Activated CD8-positive, alpha-beta memory T cell treated with anti-CD3 and anti-CD28 coated beads for 36 hours (primary cell): ENCODE measurements around the gene RPRML. TPM values are rescaled to one million over a fixed set of nuclear protein-coding genes. Genes with fewer than 3 reads are reported as not detected.

Experiments used
- total RNA-seq, 2 experiments: library from RNA; stranded (reverse); gene quantifications; one replicate each; pipeline ENCODE4 v1.2.3, GENCODE V29; 2021

RPRML gene
- total RNA-seq, 2 experiments from 2014 or later = not detected

Other genes with a start within 250 kb of the RPRML start
- gene WNT3, start 160.6 kb downstream of the RPRML start, total RNA-seq = under 1 TPM in 1 of 2 experiments, not detected in 1; 0.10 TPM
- gene WNT9B, start 127.7 kb downstream of the RPRML start, total RNA-seq = not detected
- 10 to 100 TPM; 56.0 to 56.5 TPM for gene GOSR2, start 56.1 kb downstream of the RPRML start, total RNA-seq
- 100 to 1,000 TPM; 124 to 126 TPM for gene CDC27, start 210.0 kb upstream of the RPRML start, total RNA-seq
- gene MYL4, start 230.1 kb upstream of the RPRML start, total RNA-seq = not detected